Neuronal stem cell (in vitro differentiated cells): ENCODE results near the gene FUBP3.

Experiments
- DNase-seq: peaks from one replicate; pipeline ENCODE4 v3.0.0-alpha.2; 2013; ENCODE audit warnings: low spot score
- H2AFZ ChIP-seq: one replicate; pipeline ENCODE4 v1.6.1; 2013; ENCODE audit warnings: mild to moderate bottlenecking, low read length, inconsistent platforms
- H2AK5ac ChIP-seq: 2 replicates; pipeline ENCODE4 v1.6.1; 2013; ENCODE audit warnings: low read depth, mild to moderate bottlenecking, inconsistent platforms, low read length, moderate library complexity, mixed read lengths
- H2BK120ac ChIP-seq: 2 replicates; pipeline ENCODE4 v1.6.1; 2013; ENCODE audit warnings: low read depth, mild to moderate bottlenecking, inconsistent platforms, low read length, moderate library complexity, mixed read lengths
- H2BK12ac ChIP-seq: one replicate; pipeline ENCODE4 v1.6.1; 2013; ENCODE audit warnings: low read length, inconsistent platforms
- H2BK15ac ChIP-seq: 2 replicates; pipeline ENCODE4 v1.6.1; 2013; ENCODE audit warnings: mild to moderate bottlenecking, low read length, inconsistent platforms, mixed read lengths
- H2BK5ac ChIP-seq: one replicate; pipeline ENCODE4 v1.6.1; 2013; ENCODE audit warnings: inconsistent platforms, mild to moderate bottlenecking, low read length, moderate library complexity
- H3K14ac ChIP-seq: one replicate; pipeline ENCODE4 v1.6.1; 2013; ENCODE audit warnings: low read length, inconsistent platforms
- H3K18ac ChIP-seq: 2 replicates; pipeline ENCODE4 v1.6.1; 2013; ENCODE audit warnings: low read length, inconsistent platforms
- H3K23ac ChIP-seq: 2 replicates; pipeline ENCODE4 v1.6.1; 2013; ENCODE audit warnings: low read depth, mild to moderate bottlenecking, mixed read lengths, low read length, inconsistent platforms; ENCODE audit not compliant: poor library complexity
- H3K27ac ChIP-seq: replicated peaks from 3 replicates; pipeline ENCODE4 v1.5.1; 2013; ENCODE audit warnings: low read length, inconsistent platforms
- H3K27me3 ChIP-seq, 3 experiments: 2 replicates each; pipeline ENCODE4 v1.6.1; 2013; ENCODE audit warnings: low read length in 3 of 3, mild to moderate bottlenecking in 2 of 3, inconsistent platforms in 1 of 3, low read depth in 1 of 3, mixed read lengths in 1 of 3, moderate library complexity in 1 of 3; ENCODE audit not compliant: control insufficient read depth in 3 of 3, insufficient read depth in 3 of 3
- H3K36me3 ChIP-seq, 2 donors: replicated peaks in 1 of 2; 2 replicates each; pipeline ENCODE4 v1.6.1; 2013; ENCODE audit warnings: low read length in 2 of 2; ENCODE audit not compliant: control insufficient read depth in 2 of 2, insufficient read depth in 2 of 2
- H3K4ac ChIP-seq: 2 replicates; pipeline ENCODE4 v1.6.1; 2013; ENCODE audit warnings: inconsistent platforms, mild to moderate bottlenecking, low read length, moderate library complexity
- H3K4me1 ChIP-seq, 2 donors: 1 replicate in 1 of 2; 2 replicates in 1 of 2; pipeline ENCODE4 v1.6.1; 2013; ENCODE audit warnings: low read length in 2 of 2, low read depth in 1 of 2; ENCODE audit not compliant: control insufficient read depth in 2 of 2, insufficient read depth in 1 of 2
- H3K4me2 ChIP-seq: one replicate; pipeline ENCODE4 v1.6.1; 2013; ENCODE audit warnings: mild to moderate bottlenecking, low read length, inconsistent platforms; ENCODE audit not compliant: insufficient read depth, poor library complexity, severe bottlenecking
- H3K4me3 ChIP-seq, 2 donors: 2 replicates each; pipeline ENCODE4 v1.5.1; 2013; ENCODE audit warnings: low read length in 2 of 2, mild to moderate bottlenecking in 2 of 2, inconsistent platforms in 1 of 2, moderate library complexity in 1 of 2
- H3K79me1 ChIP-seq: one replicate; pipeline ENCODE4 v1.6.1; 2013; ENCODE audit warnings: low read depth, mild to moderate bottlenecking, inconsistent platforms, low read length, moderate library complexity
- H3K9ac ChIP-seq: one replicate; pipeline ENCODE4 v1.6.1; 2013; ENCODE audit warnings: mild to moderate bottlenecking, low read depth, low read length, inconsistent platforms; ENCODE audit not compliant: poor library complexity
- H3K9me3 ChIP-seq, 2 donors: replicated peaks in 1 of 2; 2 replicates each; pipeline versions ENCODE3 to v1.6.1; 2013; ENCODE audit warnings: low read length in 2 of 2, mild to moderate bottlenecking in 2 of 2, inconsistent platforms in 1 of 2, low read depth in 1 of 2, mixed read lengths in 1 of 2, moderate library complexity in 1 of 2; ENCODE audit not compliant: control insufficient read depth in 2 of 2, insufficient read depth in 1 of 2
- H4K8ac ChIP-seq: one replicate; pipeline ENCODE4 v1.6.1; 2013; ENCODE audit warnings: low read depth, mild to moderate bottlenecking, inconsistent platforms, low read length, moderate library complexity
- H4K91ac ChIP-seq: one replicate; pipeline ENCODE4 v1.6.1; 2013; ENCODE audit warnings: low read length, low read depth, mild to moderate bottlenecking, inconsistent platforms; ENCODE audit not compliant: poor library complexity
- WGBS, 2 donors: extraction: QIAGEN DNeasy Blood & Tissue Kit; methylation state at CpG; one replicate each; pipeline ENCODE4 v1.1.7; 2013; ENCODE audit warnings: missing lambda C conversion rate in 2 of 2, mixed read lengths in 1 of 2; ENCODE audit not compliant: insufficient read length in 2 of 2, insufficient replicate concordance in 1 of 2; ENCODE audit errors: extremely low coverage in 2 of 2; 5-methylcytosine and 5-hydroxymethylcytosine counted together

The FUBP3 gene

DNA sequence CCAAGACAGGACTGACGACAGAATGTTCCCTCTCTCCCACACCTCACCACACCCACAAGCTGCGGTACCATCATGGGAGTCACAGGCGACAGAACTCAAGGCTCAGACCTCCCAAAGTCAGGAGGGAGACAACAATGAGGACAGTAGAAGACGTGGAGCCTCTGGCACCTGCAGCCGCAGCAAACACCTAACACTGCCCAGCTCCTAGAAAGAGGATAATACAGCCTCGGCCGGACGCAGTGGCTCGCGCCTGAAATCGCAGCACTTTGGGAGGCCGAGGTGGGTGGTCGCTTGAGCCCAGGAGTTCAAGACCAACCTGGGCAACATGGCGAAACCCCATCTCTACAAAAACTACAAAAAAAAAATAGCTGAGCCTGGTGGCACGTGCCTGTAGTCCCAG lies 71.8 kb downstream of the FUBP3 start:
- no peak overlapping the region for H2BK120ac ChIP-seq
- no peak overlapping the region for H3K27ac ChIP-seq
- peak overlapping the region; percentile 20 for H3K18ac ChIP-seq
- H3K14ac ChIP-seq, result no peak overlapping the region
- no peak overlapping the region for H3K4me2 ChIP-seq
- H3K23ac ChIP-seq, result no peak overlapping the region
- no CpG with 5 or more reads among the region's 15 CpGs for WGBS, 2 donors
- H3K9me3 ChIP-seq, result no peaks in the 10 kb centered on the region
- H3K27me3 ChIP-seq, result peaks cover 0 to 28% (median under 1%) of the 10 kb centered on the region in 3 experiments
- H3K4me3 ChIP-seq, result no peak overlapping the region
- H2BK15ac ChIP-seq, result no peak overlapping the region
- no peak overlapping the region for H4K91ac ChIP-seq
- H3K9ac ChIP-seq, result no peak overlapping the region
- H3K79me1 ChIP-seq, result no peaks in the 10 kb centered on the region
- H3K4me1 ChIP-seq, result no peaks in the 10 kb centered on the region
- no peak overlapping the region for H2AFZ ChIP-seq
- no peaks in the 10 kb centered on the region for H3K36me3 ChIP-seq
- no peak overlapping the region for H3K4ac ChIP-seq
- H4K8ac ChIP-seq, result no peak overlapping the region
- no peak for DNase-seq
- H2BK5ac ChIP-seq, result no peak overlapping the region
- no peak overlapping the region for H2BK12ac ChIP-seq
- H2AK5ac ChIP-seq, result no peak overlapping the region

DNA sequence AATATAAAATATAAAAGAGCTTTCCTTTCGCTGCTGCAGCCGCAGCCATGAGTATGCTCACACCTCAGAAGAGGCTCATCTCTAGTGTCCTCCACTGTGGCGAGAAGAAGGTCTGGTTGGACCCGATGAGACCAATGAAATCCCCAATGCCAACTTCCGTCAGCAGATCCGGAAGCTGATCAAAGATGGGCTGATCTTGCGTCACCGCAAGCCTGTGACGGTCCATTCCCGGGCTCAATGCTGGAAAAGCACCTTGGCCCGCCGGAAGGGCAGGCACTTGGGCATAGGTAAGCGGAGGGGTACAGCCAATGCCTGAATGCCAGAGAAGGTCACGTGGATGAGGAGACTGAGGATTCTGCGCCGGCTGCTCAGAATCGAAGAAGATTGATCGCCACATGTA lies 72.4 kb downstream of the FUBP3 start:
- no peak overlapping the region for H2BK5ac ChIP-seq
- H2AFZ ChIP-seq, result no peak overlapping the region
- H3K14ac ChIP-seq, result peak overlapping the region; percentile 75
- H3K4me3 ChIP-seq, result no peak overlapping the region
- peak overlapping the region; percentile 53 for H2AK5ac ChIP-seq
- H3K4me1 ChIP-seq, result no peaks in the 10 kb centered on the region
- no peak overlapping the region for H3K4ac ChIP-seq
- no peak overlapping the region for H4K91ac ChIP-seq
- no peak overlapping the region for H3K4me2 ChIP-seq
- no peak overlapping the region for H3K18ac ChIP-seq
- H3K27ac ChIP-seq, result no peak overlapping the region
- no peak for DNase-seq
- no peaks in the 10 kb centered on the region for H3K79me1 ChIP-seq
- no peak overlapping the region for H3K23ac ChIP-seq
- H3K9me3 ChIP-seq, result peaks cover 0 to 2% of the 10 kb centered on the region in 2 donors
- no peak overlapping the region for H2BK120ac ChIP-seq
- H3K36me3 ChIP-seq, result no peaks in the 10 kb centered on the region
- no peak overlapping the region for H3K9ac ChIP-seq
- no peak overlapping the region for H2BK12ac ChIP-seq
- WGBS, 2 donors, result no CpG with 5 or more reads among the region's 18 CpGs
- peaks cover 0 to 34% (median 6%) of the 10 kb centered on the region in 3 experiments for H3K27me3 ChIP-seq
- no peak overlapping the region for H2BK15ac ChIP-seq
- H4K8ac ChIP-seq, result no peak overlapping the region

DNA sequence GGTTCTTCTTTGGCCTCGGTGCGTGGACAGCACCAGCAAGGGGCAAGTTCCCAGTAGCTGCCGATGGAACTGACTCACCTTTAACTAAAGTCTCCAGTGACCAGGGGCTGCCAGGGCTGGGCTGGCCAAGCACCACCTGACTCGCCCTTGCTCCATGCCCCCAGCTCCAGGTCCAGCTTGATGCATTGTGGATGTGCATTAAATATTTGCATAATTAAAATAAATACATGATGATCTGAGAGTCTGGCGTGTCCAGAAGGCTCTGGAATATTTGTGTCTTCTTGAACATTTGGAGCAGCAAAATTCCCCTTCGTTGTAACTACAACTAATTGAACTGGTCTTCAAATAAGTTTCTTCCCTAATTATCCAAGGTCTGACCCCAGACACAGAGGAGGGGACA lies 75.5 kb downstream of the FUBP3 start:
- no peak overlapping the region for H2BK15ac ChIP-seq

DNA sequence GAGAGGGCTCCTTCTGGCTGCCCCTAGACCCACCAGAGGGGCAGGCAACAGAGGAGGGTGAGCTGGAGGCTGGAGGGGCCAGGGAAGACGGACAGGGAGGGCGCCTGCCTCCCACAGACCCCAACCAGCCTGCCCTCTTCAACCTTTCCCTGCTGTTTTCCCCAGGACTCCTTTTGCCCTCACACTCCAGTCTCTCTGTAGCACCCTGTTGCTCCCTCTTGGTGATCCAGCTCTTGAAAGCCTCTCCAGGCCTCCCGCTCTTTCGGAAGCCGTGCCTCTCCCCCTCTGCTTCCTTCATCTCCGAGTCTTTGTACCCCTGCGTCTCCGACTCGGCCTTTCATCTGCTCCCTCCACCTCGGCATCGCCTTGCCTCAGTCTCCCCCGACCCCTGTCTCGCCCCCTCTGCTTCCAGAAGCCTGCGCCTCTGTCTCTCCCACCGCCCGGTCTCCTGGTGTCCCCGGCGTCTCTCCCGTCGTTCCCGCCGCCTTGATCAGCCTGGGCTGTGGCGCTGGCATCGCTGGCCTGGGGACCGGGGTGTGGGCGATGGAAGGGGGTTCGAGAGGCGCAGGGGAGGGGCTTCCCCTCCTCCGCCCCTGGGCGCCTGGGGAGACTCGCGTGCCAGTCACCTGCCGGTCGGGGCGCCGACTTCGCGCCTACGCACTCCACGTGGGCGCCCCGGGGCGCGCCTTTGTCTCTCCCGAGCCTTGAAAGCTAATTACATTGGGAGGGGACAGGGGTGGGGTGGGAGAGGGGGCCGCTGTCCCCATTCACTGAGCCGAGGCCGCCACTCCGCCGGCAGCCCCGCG lies 79.7 kb downstream of the FUBP3 start:
- Histone ChIP-seq H3K14ac (no peak overlapping the region), H3K4me2 (no peak overlapping the region)

More for the DNA sequence above, 75.5 kb downstream of the FUBP3 start:
- no CpG with 5 or more reads among the region's 6 CpGs for WGBS, 2 donors
- no peak overlapping the region for H3K4me2 ChIP-seq
- H3K9ac ChIP-seq, result no peak overlapping the region
- no peak overlapping the region for H2AK5ac ChIP-seq
- no peaks in the 10 kb centered on the region for H3K36me3 ChIP-seq
- H3K4me3 ChIP-seq, result no peak overlapping the region
- no peak overlapping the region for H4K91ac ChIP-seq
- H2BK12ac ChIP-seq, result no peak overlapping the region
- no peak overlapping the region for H4K8ac ChIP-seq
- no peak overlapping the region for H3K4ac ChIP-seq
- no peak overlapping the region for H2BK5ac ChIP-seq
- no peak overlapping the region for H2BK120ac ChIP-seq
- peaks cover 17 to 62% (median 30%) of the 10 kb centered on the region in 3 experiments for H3K27me3 ChIP-seq
- no peaks in the 10 kb centered on the region for H3K4me1 ChIP-seq
- DNase-seq, result no peak
- no peak overlapping the region for H3K27ac ChIP-seq
- no peak overlapping the region for H3K14ac ChIP-seq
- H3K9me3 ChIP-seq, result peaks cover 8 to 15% of the 10 kb centered on the region in 2 donors
- H2AFZ ChIP-seq, result no peak overlapping the region
- no peaks in the 10 kb centered on the region for H3K79me1 ChIP-seq
- H3K18ac ChIP-seq, result no peak overlapping the region
- H3K23ac ChIP-seq, result no peak overlapping the region

More for the DNA sequence above, 79.7 kb downstream of the FUBP3 start:
- H2AFZ ChIP-seq, result peak overlapping the region; percentile 96
- H3K4me3 ChIP-seq, result no peak overlapping the region
- H3K36me3 ChIP-seq, result no peaks in the 10 kb centered on the region
- H2BK15ac ChIP-seq, result peak overlapping the region; percentile 90
- peak overlapping the region; percentile 87 for H2BK120ac ChIP-seq
- H3K27ac ChIP-seq, result no peak overlapping the region
- peak overlapping the region; percentile 93 for H2AK5ac ChIP-seq
- H3K4me1 ChIP-seq, result peaks cover 7 to 14% of the 10 kb centered on the region in 2 donors
- no peak overlapping the region for H4K91ac ChIP-seq
- DNase-seq, result no peak
- WGBS, 2 donors, result no CpG with 5 or more reads among the region's 52 CpGs
- H3K23ac ChIP-seq, result peak overlapping the region; percentile 96
- no peaks in the 10 kb centered on the region for H3K79me1 ChIP-seq
- peak overlapping the region; percentile 76 for H3K18ac ChIP-seq
- H3K27me3 ChIP-seq, result peaks cover 56 to 89% (median 72%) of the 10 kb centered on the region in 3 experiments
- peak overlapping the region; percentile 4 for H2BK12ac ChIP-seq
- H3K4ac ChIP-seq, result no peak overlapping the region
- H2BK5ac ChIP-seq, result peak overlapping the region; percentile 75
- peak overlapping the region; percentile 13 for H3K9ac ChIP-seq
- H4K8ac ChIP-seq, result no peak overlapping the region
- peaks cover 8 to 17% of the 10 kb centered on the region in 2 donors for H3K9me3 ChIP-seq
